Left lung (tissue), 10 donors: Measurements from ENCODE around the gene CGB2. TPM values are rescaled to one million over a fixed set of nuclear protein-coding genes. Genes with fewer than 3 reads are reported as not detected.

Experiments
- ATAC-seq: fragments of 200-7000 bp; cut with Tn5 transposase; one replicate; pipeline ENCODE4 v1.9.1; 2020; ENCODE audit warnings: moderate library complexity
- DNase-seq, 4 donors: peaks; one replicate each; pipeline ENCODE4 v3.0.0-alpha.2; 2013 to 2020
- H3K27ac ChIP-seq, 2 donors: fragments of 200-600 bp; sonication (generic) in 1 of 2; one replicate each; pipeline versions ENCODE4 v1.5.0 to v1.8.0; 2020 to 2021
- H3K27me3 ChIP-seq, 2 donors: fragments of 200-600 bp; sonication (generic) in 1 of 2; one replicate each; pipeline versions ENCODE4 v1.5.0 to v1.8.0; 2020 to 2021
- H3K36me3 ChIP-seq, 2 donors: fragments of 200-600 bp; sonication (generic) in 1 of 2; one replicate each; pipeline versions ENCODE4 v1.5.0 to v1.8.0; 2020 to 2021
- H3K4me1 ChIP-seq, 2 donors: fragments of 200-600 bp; one replicate each; pipeline ENCODE4 v1.8.0; 2021
- H3K4me3 ChIP-seq, 2 donors: fragments of 200-600 bp; sonication (generic) in 1 of 2; one replicate each; pipeline versions ENCODE4 v1.5.0 to v1.8.0; 2020 to 2021; ENCODE audit warnings: mild to moderate bottlenecking in 1 of 2
- H3K9me3 ChIP-seq, 2 donors: fragments of 200-600 bp; sonication (generic) in 1 of 2; one replicate each; pipeline versions ENCODE4 v1.5.0 to v1.8.0; 2020 to 2021
- intact Hi-C, 2 donors: fragments of 100-400 bp; cut with DNase I; formaldehyde crosslinking; loops; one replicate each; pipeline versions ENCODE4 v1.11.2 to v1.14.2; 2022
- polyA plus RNA-seq, 6 donors: library from polyadenylated mRNA; unstranded; fragments of 120-200 nt; gene quantifications; one replicate each; pipeline ENCODE4 v1.2.1, GENCODE V29; 2013; ENCODE audit not compliant: insufficient read length in 6 of 6
- total RNA-seq, 2 donors: library from RNA; stranded (reverse); fragmentation: NEBNext Ultra II Directional; extraction: Animal tissue kit (Norgen Biotek cat#: 25700); gene quantifications; one replicate each; pipeline ENCODE4 v1.2.1, GENCODE V29; 2021
- TF ChIP-seq, protein P1 (sequence below), 2 donors: fragments of 200-600 bp; sonication (generic) in 1 of 2; IDR thresholded peaks; one replicate each; pipeline versions ENCODE4 v1.5.0 to v1.8.0; 2021; ENCODE audit warnings: antibody characterized with exemption in 2 of 2
- donor health status: DM: no; HTN: yes; CAD: no.
- donor health status: DM: no; HTN: no; CAD: no.

CGB2 gene
- total and polyA plus RNA-seq, 8 donors = not detected

DNA sequence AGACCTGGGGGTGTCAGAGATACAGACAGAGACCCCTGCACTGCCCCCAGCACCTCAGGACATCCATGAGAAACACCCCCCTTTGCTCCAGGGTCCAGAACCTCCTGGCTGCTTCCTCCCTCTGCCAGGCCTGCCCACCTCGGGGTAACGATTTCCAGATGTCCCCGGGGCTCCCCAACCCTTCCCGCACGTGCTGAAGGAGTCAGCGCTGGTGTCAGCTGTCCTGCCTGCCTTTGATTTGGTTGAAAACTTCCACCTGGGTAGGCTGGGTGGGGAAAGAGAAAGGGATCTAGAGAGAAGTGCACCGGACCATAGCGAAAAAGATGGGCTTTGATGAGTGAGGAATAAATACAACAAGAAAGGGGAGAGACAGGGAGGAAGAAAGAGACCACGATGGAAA lies 27.4 kb downstream of the CGB2 start:
- H3K4me3 ChIP-seq = no peak overlapping the region
- H3K27ac ChIP-seq = no peak overlapping the region
- peaks cover 7 to 21% of the 10 kb centered on the region in 2 donors for H3K4me1 ChIP-seq
- H3K9me3 ChIP-seq = no peaks in the 10 kb centered on the region
- intact Hi-C loops = no loop called here
- H3K27me3 ChIP-seq = peaks cover 0 to 93% of the 10 kb centered on the region in 2 donors
- ATAC-seq = no peak
- no peak for DNase-seq
- H3K36me3 ChIP-seq = no peaks in the 10 kb centered on the region
- TF ChIP-seq, protein P1, sequence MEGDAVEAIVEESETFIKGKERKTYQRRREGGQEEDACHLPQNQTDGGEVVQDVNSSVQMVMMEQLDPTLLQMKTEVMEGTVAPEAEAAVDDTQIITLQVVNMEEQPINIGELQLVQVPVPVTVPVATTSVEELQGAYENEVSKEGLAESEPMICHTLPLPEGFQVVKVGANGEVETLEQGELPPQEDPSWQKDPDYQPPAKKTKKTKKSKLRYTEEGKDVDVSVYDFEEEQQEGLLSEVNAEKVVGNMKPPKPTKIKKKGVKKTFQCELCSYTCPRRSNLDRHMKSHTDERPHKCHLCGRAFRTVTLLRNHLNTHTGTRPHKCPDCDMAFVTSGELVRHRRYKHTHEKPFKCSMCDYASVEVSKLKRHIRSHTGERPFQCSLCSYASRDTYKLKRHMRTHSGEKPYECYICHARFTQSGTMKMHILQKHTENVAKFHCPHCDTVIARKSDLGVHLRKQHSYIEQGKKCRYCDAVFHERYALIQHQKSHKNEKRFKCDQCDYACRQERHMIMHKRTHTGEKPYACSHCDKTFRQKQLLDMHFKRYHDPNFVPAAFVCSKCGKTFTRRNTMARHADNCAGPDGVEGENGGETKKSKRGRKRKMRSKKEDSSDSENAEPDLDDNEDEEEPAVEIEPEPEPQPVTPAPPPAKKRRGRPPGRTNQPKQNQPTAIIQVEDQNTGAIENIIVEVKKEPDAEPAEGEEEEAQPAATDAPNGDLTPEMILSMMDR (IDR thresholded peaks at IDR 0.05) = no peak

GRCh38 chr19:49061000-49061399 lies 29.3 kb downstream of the CGB2 start:
- H3K9me3 ChIP-seq = no peaks in the 10 kb centered on the region
- H3K4me3 ChIP-seq = no peak overlapping the region
- ATAC-seq (no peak), DNase-seq (no peak)
- H3K36me3 ChIP-seq = no peaks in the 10 kb centered on the region
- H3K27ac ChIP-seq = no peak overlapping the region
- H3K4me1 ChIP-seq = peaks cover 7 to 20% of the 10 kb centered on the region in 2 donors
- peaks cover 5 to 100% of the 10 kb centered on the region in 2 donors for H3K27me3 ChIP-seq
- TF ChIP-seq, protein P1 (IDR thresholded peaks at IDR 0.05) = no peak
- intact Hi-C loops = no loop called here

DNA sequence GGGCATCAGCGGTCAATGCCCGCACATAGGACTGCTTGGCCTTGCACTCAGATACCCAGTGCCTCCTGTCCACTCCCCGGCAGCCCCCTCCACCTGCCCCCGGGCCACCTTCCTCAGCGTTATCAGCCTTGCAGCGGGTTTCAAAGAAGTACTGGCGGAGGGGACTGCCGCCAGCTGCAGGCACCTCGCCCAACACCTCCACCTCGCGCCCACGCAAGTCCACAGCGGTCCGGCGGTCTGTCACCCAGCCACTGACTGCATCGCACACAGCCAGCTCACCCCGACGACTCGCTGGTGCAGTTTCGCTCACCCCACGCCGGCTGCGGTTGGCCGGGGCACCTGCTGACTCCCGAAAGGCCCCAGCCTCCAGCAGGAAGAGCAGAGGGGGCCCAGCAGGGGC lies 29.8 kb downstream of the CGB2 start:
- Histone ChIP-seq H3K27me3 (peaks cover 5 to 100% of the 10 kb centered on the region in 2 donors), H3K4me3 (no peak overlapping the region), H3K27ac (no peak overlapping the region), H3K36me3 (no peaks in the 10 kb centered on the region), H3K9me3 (no peaks in the 10 kb centered on the region), H3K4me1 (peaks cover 7 to 16% of the 10 kb centered on the region in 2 donors)
- ATAC-seq = no peak
- TF ChIP-seq, protein P1 (IDR thresholded peaks at IDR 0.05) = no peak
- intact Hi-C loops = no loop called here
- no peak for DNase-seq

DNA sequence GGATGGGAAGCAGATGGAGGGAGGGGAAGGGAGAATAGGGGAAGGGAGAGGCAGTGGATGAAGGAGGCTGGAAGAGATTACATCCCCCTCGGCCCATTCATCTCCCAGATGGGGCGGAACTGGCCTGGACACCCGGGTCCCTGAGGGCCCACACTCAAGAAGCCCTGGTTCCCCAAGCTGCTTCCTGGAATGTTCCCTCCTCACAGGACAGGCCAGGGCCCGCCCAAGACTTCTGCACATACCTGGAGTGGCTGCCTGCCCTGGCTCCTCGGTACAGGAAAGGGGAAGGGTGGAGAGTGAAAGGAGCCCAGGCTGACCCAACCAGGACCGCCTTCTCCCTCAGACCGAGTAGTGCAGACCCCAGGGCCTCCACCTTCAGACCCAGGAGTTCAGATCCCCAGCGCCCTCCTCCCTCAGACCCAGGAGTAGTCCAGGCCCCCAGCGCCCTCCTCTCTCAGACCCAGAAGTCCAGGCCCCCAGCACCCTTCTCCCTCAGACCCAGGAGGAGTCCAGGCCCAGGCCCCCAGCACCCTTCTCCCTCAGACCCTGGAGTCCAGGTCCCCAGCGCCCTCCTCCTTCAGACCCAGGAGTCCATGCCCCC lies 32.4 kb downstream of the CGB2 start:
- no peaks in the 10 kb centered on the region for H3K9me3 ChIP-seq
- H3K36me3 ChIP-seq = no peaks in the 10 kb centered on the region
- intact Hi-C loops = no loop called here
- H3K27ac ChIP-seq = no peak overlapping the region
- TF ChIP-seq, protein P1 (IDR thresholded peaks at IDR 0.05) = no peak
- H3K27me3 ChIP-seq = peaks cover 5 to 100% of the 10 kb centered on the region in 2 donors
- peak; percentile 88 for ATAC-seq
- H3K4me3 ChIP-seq = peak overlapping the region; percentile 10 to 14
- DNase-seq = no peak
- no peaks in the 10 kb centered on the region for H3K4me1 ChIP-seq

GRCh38 chr19:49064768-49065611 lies 33.3 kb downstream of the CGB2 start, which contains the start of gene NTF4:
NTF4 (minus strand) TSS chr19:49064818; CDS start chr19:49061997, 2,821 bp downstream.
- H3K9me3 ChIP-seq = no peaks in the 10 kb centered on the region
- peak within 1 kb of the TSS; percentile 10 to 14 for H3K4me3 ChIP-seq
- H3K27ac ChIP-seq = no peak within 1 kb of the TSS
- ATAC-seq (peak; percentile 92), DNase-seq (peak in 2 of 4 donors; percentile 48 to 52)
- TF ChIP-seq, protein P1 (IDR thresholded peaks at IDR 0.05) = no peak
- intact Hi-C loops = no loop called here
- H3K27me3 ChIP-seq = peaks cover 5 to 99% of the 10 kb centered on the region in 2 donors
- no peaks in the 10 kb centered on the region for H3K36me3 ChIP-seq
- no peaks in the 10 kb centered on the region for H3K4me1 ChIP-seq
